WTC11 (cell line): ENCODE measurements around the gene TIAM2. TPM values are rescaled to one million over a fixed set of nuclear protein-coding genes. Genes with fewer than 3 reads are reported as not detected.
A peak's percentile ranks its signal among the peaks of the same experiment; 100 is the strongest.

Experiments
- ATAC-seq: fragments of 200-7000 bp; cut with Tn5 transposase; 2 replicates; pipeline ENCODE4 v1.10.0; 2021; ENCODE audit warnings: mild to moderate bottlenecking, moderate library complexity
- CTCF ChIA-PET: fragments of 300-600 bp; sonication (Branson Sonifier 250); formaldehyde crosslinking; loops from one replicate; lab custom pipeline; 2021; ENCODE audit warnings: antibody characterized with exemption; lab: Charles Lee
- POLR2A ChIA-PET: fragments of 350-600 bp; sonication (Branson Sonifier 250); formaldehyde crosslinking; loops from one replicate; lab custom pipeline; 2021; ENCODE audit warnings: antibody characterized with exemption; lab: Charles Lee
- DNase-seq: peaks from one replicate; pipeline ENCODE4 v3.0.0; 2021; ENCODE audit warnings: low spot score
- H3K27ac Mint-ChIP-seq: 2 replicates; pipeline ENCODE4 v1.8.0; 2021; ENCODE audit warnings: mixed read lengths
- H3K27me3 Mint-ChIP-seq: 2 replicates; pipeline ENCODE4 v1.8.0; 2021; ENCODE audit warnings: low read depth, mild to moderate bottlenecking, moderate library complexity, mixed read lengths
- H3K36me3 Mint-ChIP-seq: 2 replicates; pipeline ENCODE4 v1.8.0; 2021; ENCODE audit warnings: mixed read lengths
- H3K4me1 Mint-ChIP-seq: 2 replicates; pipeline ENCODE4 v1.8.0; 2022; ENCODE audit warnings: mixed read lengths
- H3K4me3 Mint-ChIP-seq: 2 replicates; pipeline ENCODE4 v1.8.0; 2021; ENCODE audit warnings: mild to moderate bottlenecking, moderate library complexity, mixed read lengths
- H3K9me3 Mint-ChIP-seq: 2 replicates; pipeline ENCODE4 v1.8.0; 2021; ENCODE audit warnings: mixed read lengths
- CREM ChIP-seq: sonication (generic); formaldehyde crosslinking; IDR thresholded peaks from 2 replicates; pipeline ENCODE4 v1.8.1; 2022; ENCODE audit warnings: mild to moderate bottlenecking, missing genetic modification reagents, moderate library complexity
- ESRRA ChIP-seq: sonication (generic); formaldehyde crosslinking; IDR thresholded peaks from 2 replicates; pipeline ENCODE4 v1.8.1; 2022; ENCODE audit warnings: mild to moderate bottlenecking, missing genetic modification reagents, borderline replicate concordance
- FOXP1 ChIP-seq: sonication (generic); formaldehyde crosslinking; IDR thresholded peaks from 2 replicates; pipeline ENCODE4 v1.8.0; 2022; ENCODE audit warnings: missing genetic modification reagents, mild to moderate bottlenecking, moderate library complexity, borderline replicate concordance
- GABPB1 ChIP-seq: sonication (generic); formaldehyde crosslinking; IDR thresholded peaks from 2 replicates; pipeline ENCODE4 v1.8.1; 2023; ENCODE audit warnings: mild to moderate bottlenecking, missing genetic modification reagents
- NFATC4 ChIP-seq: fragments of 250-450 bp; sonication (Bioruptor Pico); IDR thresholded peaks from 2 replicates; pipeline ENCODE4 v1.9.0; 2021; ENCODE audit warnings: mild to moderate bottlenecking
- NR2C2 ChIP-seq: sonication (generic); formaldehyde crosslinking; IDR thresholded peaks from 2 replicates; pipeline ENCODE4 v1.8.0; 2022; ENCODE audit warnings: mild to moderate bottlenecking, missing genetic modification reagents
- SMAD4 ChIP-seq: sonication (generic); formaldehyde crosslinking; IDR thresholded peaks from 2 replicates; pipeline ENCODE4 v1.8.0; 2022; ENCODE audit warnings: mild to moderate bottlenecking, missing genetic modification reagents
- ZNF263 ChIP-seq: sonication (generic); formaldehyde crosslinking; IDR thresholded peaks from 2 replicates; pipeline ENCODE4 v1.8.1; 2022; ENCODE audit warnings: low read depth, mild to moderate bottlenecking, moderate library complexity, missing genetic modification reagents
- ZNF317 ChIP-seq: sonication (generic); formaldehyde crosslinking; IDR thresholded peaks from 2 replicates; pipeline ENCODE4 v1.8.1; 2023; ENCODE audit warnings: low read depth, mild to moderate bottlenecking, moderate library complexity, missing genetic modification reagents, borderline replicate concordance
- ZNF396 ChIP-seq: fragments of 250-450 bp; sonication (Bioruptor Pico); IDR thresholded peaks from 2 replicates; pipeline ENCODE4 v1.8.0; 2021; ENCODE audit warnings: mild to moderate bottlenecking, moderate library complexity, borderline replicate concordance
- ZNF423 ChIP-seq: fragments of 250-450 bp; sonication (Bioruptor Pico); IDR thresholded peaks from 2 replicates; pipeline ENCODE4 v2.1.2; 2022; ENCODE audit warnings: mild to moderate bottlenecking, moderate library complexity
- total RNA-seq: library from RNA; stranded (reverse); gene quantifications from 3 replicates; pipeline ENCODE4 v1.2.3, GENCODE V29; 2021
- TF ChIP-seq, protein P1 (sequence below): sonication (generic); formaldehyde crosslinking; IDR thresholded peaks from 2 replicates; pipeline ENCODE4 v1.8.0; 2022; ENCODE audit warnings: mild to moderate bottlenecking, missing genetic modification reagents
- TF ChIP-seq, protein P2 (sequence below): sonication (generic); formaldehyde crosslinking; IDR thresholded peaks from 2 replicates; pipeline ENCODE4 v1.8.1; 2022; ENCODE audit warnings: mild to moderate bottlenecking, moderate library complexity, missing genetic modification reagents
- TF ChIP-seq, protein P3 (sequence below): fragments of 250-450 bp; sonication (Bioruptor Pico); conservative IDR thresholded peaks from 2 replicates; pipeline ENCODE4 v1.9.0; 2021; ENCODE audit warnings: mild to moderate bottlenecking
- TF ChIP-seq, protein P4 (sequence below): fragments of 250-450 bp; sonication (Bioruptor Pico); IDR thresholded peaks from 2 replicates; pipeline ENCODE4 v1.8.0; 2021; ENCODE audit warnings: mild to moderate bottlenecking
- TF ChIP-seq, protein P5 (sequence below): sonication (generic); formaldehyde crosslinking; IDR thresholded peaks from 2 replicates; pipeline ENCODE4 v1.8.0; 2023; ENCODE audit warnings: mild to moderate bottlenecking, missing genetic modification reagents
- TF ChIP-seq, protein P6 (sequence below): sonication (generic); formaldehyde crosslinking; IDR thresholded peaks from 2 replicates; pipeline ENCODE4 v1.8.0; 2022; ENCODE audit warnings: mild to moderate bottlenecking, missing genetic modification reagents
- TF ChIP-seq, protein P7 (sequence below): sonication (generic); formaldehyde crosslinking; IDR thresholded peaks from 2 replicates; pipeline ENCODE4 v1.8.1; 2023; ENCODE audit warnings: mild to moderate bottlenecking, missing genetic modification reagents, moderate library complexity

Gene TIAM2
- total RNA-seq, 1 experiment from 2014 or later = 15.1 TPM

DNA sequence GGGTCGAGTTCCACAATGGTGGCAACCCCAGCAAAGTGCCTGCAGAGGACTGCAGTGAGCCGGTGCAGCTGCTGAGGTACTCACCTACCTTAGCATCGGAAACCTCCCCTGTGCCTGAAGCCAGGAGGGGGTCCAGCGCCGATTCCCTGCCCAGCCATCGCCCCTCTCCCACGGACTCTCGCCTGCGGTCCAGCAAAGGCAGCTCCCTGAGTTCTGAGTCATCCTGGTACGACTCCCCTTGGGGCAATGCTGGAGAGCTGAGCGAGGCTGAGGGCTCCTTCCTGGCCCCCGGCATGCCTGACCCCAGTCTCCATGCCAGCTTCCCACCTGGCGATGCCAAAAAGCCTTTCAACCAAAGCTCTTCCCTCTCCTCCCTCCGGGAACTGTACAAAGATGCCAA is 134.6 kb downstream of the TIAM2 start:
- H3K27me3 Mint-ChIP-seq = no peaks in the 10 kb centered on the region
- no peak for ATAC-seq
- TF ChIP-seq, protein P1, sequence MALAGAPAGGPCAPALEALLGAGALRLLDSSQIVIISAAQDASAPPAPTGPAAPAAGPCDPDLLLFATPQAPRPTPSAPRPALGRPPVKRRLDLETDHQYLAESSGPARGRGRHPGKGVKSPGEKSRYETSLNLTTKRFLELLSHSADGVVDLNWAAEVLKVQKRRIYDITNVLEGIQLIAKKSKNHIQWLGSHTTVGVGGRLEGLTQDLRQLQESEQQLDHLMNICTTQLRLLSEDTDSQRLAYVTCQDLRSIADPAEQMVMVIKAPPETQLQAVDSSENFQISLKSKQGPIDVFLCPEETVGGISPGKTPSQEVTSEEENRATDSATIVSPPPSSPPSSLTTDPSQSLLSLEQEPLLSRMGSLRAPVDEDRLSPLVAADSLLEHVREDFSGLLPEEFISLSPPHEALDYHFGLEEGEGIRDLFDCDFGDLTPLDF (CRISPR knock-in tag) = no peak
- TF ChIP-seq ESRRA (CRISPR knock-in tag) (no peak), GABPB1 (CRISPR knock-in tag) (no peak), FOXP1 (CRISPR knock-in tag) (no peak), CREM (no peak), ZNF423 (CRISPR knock-in tag) (no peak), ZNF263 (CRISPR knock-in tag) (no peak), NR2C2 (no peak), ZNF396 (CRISPR knock-in tag) (no peak), NFATC4 (no peak), SMAD4 (CRISPR knock-in tag) (no peak), ZNF317 (no peak)
- TF ChIP-seq, protein P2, sequence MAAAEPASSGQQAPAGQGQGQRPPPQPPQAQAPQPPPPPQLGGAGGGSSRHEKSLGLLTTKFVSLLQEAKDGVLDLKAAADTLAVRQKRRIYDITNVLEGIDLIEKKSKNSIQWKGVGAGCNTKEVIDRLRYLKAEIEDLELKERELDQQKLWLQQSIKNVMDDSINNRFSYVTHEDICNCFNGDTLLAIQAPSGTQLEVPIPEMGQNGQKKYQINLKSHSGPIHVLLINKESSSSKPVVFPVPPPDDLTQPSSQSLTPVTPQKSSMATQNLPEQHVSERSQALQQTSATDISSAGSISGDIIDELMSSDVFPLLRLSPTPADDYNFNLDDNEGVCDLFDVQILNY (CRISPR knock-in tag) = no peak
- TF ChIP-seq, protein P3, sequence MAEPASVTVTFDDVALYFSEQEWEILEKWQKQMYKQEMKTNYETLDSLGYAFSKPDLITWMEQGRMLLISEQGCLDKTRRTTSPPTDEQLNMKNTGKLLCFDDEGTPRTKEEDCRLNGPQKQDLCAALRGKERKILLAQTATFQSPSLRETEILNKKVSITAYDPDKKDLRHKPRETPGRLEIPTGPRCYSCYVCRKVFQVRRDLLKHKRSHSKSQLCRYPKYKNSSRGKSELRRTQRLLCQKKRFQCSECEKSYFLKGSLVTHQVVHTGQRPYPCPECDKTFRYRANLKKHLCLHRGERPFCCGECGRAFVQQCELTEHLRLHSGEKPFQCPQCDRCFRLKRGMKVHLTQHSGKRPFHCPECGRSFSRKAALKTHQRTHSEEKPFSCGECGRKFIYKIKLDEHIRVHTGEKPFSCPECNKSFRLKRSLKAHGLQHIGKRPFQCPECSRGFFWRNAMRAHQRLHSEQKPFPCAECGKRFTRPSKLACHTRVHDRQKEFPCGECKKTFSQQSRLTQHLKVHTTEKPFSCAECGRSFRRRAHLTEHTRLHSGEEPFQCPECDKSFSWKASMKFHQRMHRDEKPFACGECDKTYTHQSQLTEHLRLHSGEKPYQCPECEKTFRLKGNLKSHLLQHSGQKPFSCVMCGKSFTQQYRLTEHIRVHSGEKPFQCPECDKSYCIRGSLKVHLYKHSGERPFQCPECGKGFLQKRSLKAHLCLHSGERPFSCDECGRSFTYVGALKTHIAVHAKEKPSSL = no peak
- TF ChIP-seq, protein P4, sequence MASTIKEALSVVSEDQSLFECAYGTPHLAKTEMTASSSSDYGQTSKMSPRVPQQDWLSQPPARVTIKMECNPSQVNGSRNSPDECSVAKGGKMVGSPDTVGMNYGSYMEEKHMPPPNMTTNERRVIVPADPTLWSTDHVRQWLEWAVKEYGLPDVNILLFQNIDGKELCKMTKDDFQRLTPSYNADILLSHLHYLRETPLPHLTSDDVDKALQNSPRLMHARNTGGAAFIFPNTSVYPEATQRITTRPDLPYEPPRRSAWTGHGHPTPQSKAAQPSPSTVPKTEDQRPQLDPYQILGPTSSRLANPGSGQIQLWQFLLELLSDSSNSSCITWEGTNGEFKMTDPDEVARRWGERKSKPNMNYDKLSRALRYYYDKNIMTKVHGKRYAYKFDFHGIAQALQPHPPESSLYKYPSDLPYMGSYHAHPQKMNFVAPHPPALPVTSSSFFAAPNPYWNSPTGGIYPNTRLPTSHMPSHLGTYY (CRISPR knock-in tag) = no peak
- TF ChIP-seq, protein P5, sequence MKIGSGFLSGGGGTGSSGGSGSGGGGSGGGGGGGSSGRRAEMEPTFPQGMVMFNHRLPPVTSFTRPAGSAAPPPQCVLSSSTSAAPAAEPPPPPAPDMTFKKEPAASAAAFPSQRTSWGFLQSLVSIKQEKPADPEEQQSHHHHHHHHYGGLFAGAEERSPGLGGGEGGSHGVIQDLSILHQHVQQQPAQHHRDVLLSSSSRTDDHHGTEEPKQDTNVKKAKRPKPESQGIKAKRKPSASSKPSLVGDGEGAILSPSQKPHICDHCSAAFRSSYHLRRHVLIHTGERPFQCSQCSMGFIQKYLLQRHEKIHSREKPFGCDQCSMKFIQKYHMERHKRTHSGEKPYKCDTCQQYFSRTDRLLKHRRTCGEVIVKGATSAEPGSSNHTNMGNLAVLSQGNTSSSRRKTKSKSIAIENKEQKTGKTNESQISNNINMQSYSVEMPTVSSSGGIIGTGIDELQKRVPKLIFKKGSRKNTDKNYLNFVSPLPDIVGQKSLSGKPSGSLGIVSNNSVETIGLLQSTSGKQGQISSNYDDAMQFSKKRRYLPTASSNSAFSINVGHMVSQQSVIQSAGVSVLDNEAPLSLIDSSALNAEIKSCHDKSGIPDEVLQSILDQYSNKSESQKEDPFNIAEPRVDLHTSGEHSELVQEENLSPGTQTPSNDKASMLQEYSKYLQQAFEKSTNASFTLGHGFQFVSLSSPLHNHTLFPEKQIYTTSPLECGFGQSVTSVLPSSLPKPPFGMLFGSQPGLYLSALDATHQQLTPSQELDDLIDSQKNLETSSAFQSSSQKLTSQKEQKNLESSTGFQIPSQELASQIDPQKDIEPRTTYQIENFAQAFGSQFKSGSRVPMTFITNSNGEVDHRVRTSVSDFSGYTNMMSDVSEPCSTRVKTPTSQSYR = no peak
- TF ChIP-seq, protein P6, sequence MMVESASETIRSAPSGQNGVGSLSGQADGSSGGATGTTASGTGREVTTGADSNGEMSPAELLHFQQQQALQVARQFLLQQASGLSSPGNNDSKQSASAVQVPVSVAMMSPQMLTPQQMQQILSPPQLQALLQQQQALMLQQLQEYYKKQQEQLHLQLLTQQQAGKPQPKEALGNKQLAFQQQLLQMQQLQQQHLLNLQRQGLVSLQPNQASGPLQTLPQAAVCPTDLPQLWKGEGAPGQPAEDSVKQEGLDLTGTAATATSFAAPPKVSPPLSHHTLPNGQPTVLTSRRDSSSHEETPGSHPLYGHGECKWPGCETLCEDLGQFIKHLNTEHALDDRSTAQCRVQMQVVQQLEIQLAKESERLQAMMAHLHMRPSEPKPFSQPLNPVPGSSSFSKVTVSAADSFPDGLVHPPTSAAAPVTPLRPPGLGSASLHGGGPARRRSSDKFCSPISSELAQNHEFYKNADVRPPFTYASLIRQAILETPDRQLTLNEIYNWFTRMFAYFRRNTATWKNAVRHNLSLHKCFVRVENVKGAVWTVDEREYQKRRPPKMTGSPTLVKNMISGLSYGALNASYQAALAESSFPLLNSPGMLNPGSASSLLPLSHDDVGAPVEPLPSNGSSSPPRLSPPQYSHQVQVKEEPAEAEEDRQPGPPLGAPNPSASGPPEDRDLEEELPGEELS (CRISPR knock-in tag) = no peak
- TF ChIP-seq, protein P7, sequence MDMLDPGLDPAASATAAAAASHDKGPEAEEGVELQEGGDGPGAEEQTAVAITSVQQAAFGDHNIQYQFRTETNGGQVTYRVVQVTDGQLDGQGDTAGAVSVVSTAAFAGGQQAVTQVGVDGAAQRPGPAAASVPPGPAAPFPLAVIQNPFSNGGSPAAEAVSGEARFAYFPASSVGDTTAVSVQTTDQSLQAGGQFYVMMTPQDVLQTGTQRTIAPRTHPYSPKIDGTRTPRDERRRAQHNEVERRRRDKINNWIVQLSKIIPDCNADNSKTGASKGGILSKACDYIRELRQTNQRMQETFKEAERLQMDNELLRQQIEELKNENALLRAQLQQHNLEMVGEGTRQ (CRISPR knock-in tag) = no peak
- H3K4me1 Mint-ChIP-seq = peaks cover 18% of the 10 kb centered on the region
- ChIA-PET POLR2A (no interaction called here), CTCF (interaction anchor here (0.6 kb wide), 1 partner anchor 132 kb away, joined by 4 read pairs; no protein-coding TSS in a partner anchor)
- DNase-seq = no peak
- no peaks in the 10 kb centered on the region for H3K9me3 Mint-ChIP-seq
- no peak overlapping the region for H3K4me3 Mint-ChIP-seq
- H3K36me3 Mint-ChIP-seq = peaks cover 7% of the 10 kb centered on the region; the same call in 1 of the 2 replicates
- H3K27ac Mint-ChIP-seq = 0 out of 2 replicates have a peak overlapping the region, but pooled peaks have one; percentile 63
